ENCODE measurements around the gene MIA2.

GRCh38 chr14:39364509-39364908 lies 130.8 kb downstream of the MIA2 start:
- TF ChIP-seq CTCF (IDR thresholded peaks at IDR 0.05) (no peak), ZFX (IDR thresholded peaks at IDR 0.05; ENCODE audit: borderline replicate concordance) (no peak)

All from 22Rv1 (cell line).